GM12875 (cell line): ENCODE measurements around the gene RPL7A.

ENCODE experiments used
- H3K4me3 ChIP-seq: one replicate; pipeline ENCODE4 v1.5.1; 2011; ENCODE audit warnings: low read depth, low read length, control low read depth
- CTCF ChIP-seq: IDR thresholded peaks from 2 replicates; pipeline ENCODE4 v1.5.1; 2011; ENCODE audit warnings: low read depth, mild to moderate bottlenecking, control low read depth, inconsistent platforms, low read length, moderate library complexity, borderline replicate concordance; ENCODE audit not compliant: insufficient read depth

The RPL7A gene

GRCh38 chr9:133351526-133351907, 3.5 kb downstream of the RPL7A start:
- no peak for TF ChIP-seq CTCF
- H3K4me3 ChIP-seq = no peak overlapping the region

- no peak overlapping the region for H3K4me3 ChIP-seq
Measured at GRCh38 chr9:133351908-133352634, 4.1 kb downstream of the RPL7A start.

DNA sequence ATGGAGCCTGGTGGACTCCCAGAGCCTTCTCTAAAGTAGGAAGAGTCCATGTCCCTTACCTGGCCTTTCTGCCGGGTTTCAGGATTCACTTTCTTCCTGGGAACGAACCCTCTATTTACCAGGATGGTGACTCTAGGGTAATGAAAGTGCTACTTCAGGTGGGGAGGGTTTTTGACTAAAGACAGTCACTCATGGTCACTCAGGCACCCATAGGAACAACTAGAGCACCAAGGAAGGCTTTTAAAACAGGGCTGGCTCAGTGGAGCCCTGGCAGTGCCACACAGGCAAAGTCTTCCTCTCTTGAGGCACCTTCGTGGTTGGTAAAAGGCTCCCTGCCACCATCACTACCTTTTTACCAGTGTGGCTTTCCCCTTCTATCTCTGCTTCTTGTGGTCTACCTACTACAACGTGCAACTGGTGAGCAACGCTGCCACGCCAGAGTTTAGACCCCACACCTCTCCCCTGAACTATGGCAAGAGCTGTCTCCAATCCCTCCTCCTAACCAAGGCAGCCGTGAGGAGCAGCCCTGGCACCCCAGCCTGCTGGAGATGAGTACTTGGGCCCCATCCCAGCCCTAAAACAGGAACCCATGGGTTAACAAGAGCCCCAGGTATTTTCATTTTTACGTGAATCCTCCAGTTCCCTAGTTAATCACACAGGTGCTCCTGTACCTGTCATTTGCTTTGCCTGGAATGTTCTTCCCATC, 4.8 kb downstream of the RPL7A start:
- TF ChIP-seq CTCF = no peak
- no peak overlapping the region for H3K4me3 ChIP-seq

More at GRCh38 chr9:133351908-133352634, 4.1 kb downstream of the RPL7A start:
- peak; percentile 70 for TF ChIP-seq CTCF

DNA sequence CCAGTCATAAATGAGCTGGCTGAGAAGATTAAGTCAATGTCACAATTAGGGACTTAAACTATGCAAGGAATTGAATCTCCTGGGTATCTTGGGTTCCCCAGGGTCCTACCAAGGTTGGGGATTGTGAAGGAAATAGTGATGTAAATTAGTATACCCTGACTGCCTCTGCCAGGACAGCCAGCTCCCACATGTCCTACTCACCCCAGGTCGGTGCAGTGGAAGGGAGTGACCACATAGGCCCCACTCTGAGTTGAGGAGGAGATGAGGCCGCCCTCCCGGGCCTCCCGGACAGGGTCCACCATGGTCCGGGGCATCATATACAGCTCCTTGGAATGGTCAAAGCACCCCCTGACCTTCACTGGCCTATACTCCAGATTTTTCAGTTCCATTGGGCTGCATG, 5.5 kb downstream of the RPL7A start:
- no peak for TF ChIP-seq CTCF
- no peak overlapping the region for H3K4me3 ChIP-seq

- TF ChIP-seq CTCF = no peak
- H3K4me3 ChIP-seq = no peak overlapping the region
Measured at GRCh38 chr9:133354766-133355165, 6.7 kb downstream of the RPL7A start.

DNA sequence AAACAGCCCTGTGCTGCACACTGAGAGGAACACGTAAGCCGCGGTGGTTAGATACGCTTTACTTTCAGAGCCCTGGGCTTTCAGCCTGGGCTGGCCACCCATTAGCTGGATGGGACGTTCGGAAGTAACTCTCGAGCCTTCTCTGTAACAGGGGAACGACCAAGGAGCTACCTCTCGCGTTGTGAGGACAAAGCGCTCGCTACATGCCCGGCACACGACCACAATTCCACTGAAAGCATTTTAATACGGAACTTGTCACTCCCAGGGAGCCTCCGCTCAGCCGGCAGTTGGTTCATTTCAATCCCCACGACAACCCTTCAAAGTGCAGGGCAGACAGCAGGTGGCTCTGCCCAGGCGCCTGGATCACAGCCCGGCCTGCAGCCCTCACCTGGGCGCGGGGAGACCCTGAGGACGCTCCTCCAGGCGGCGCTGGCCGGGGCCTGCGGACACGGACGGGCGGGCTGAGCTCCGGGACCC, 7.9 kb downstream of the RPL7A start:
- TF ChIP-seq CTCF = no peak
- H3K4me3 ChIP-seq = peak overlapping the region; percentile 56
